ENCODE data around the gene VWA3B. TPM values are rescaled to one million over a fixed set of nuclear protein-coding genes. Genes with fewer than 3 reads are reported as not detected.

VWA3B gene
- polyA plus RNA-seq, 2 of the 4 experiments (the other 2 are of a cell fraction): not detected

GRCh38 chr2:98269830-98270229 is 182.9 kb downstream of the VWA3B start:
- ATAC-seq (no peak), FAIRE-seq (no peak), DNase-seq (ENCODE audit: low read depth in 1 of 2, low spot score in 1 of 2) (no peak)
- CTCF ChIA-PET: interaction anchor here (0.7 to 4.0 kb wide), 18 partner anchors 8 to 572 kb away, joined by 3 to 21 read pairs (median 4); no protein-coding TSS in a partner anchor
- POLR2A ChIA-PET: no interaction called here
- WGBS (ENCODE audit: missing lambda C conversion rate): 35% methylated on average over 2 of the region's 2 CpGs
- H3K9me3 ChIP-seq: no peaks in the 10 kb centered on the region
- no peak overlapping the region for H3K4me2 ChIP-seq
- H3K4me3 ChIP-seq: no peak overlapping the region
- H3K27ac ChIP-seq: no peak overlapping the region; a peak in 1 of 6 replicates
- H3K4me1 ChIP-seq: no peaks in the 10 kb centered on the region
- TF ChIP-seq CBX2 (IDR thresholded peaks at IDR 0.05; ENCODE audit: borderline replicate concordance, low read depth): no peak
- TF ChIP-seq HES2 (IDR thresholded peaks at IDR 0.05): no peak
- TF ChIP-seq MAZ (IDR thresholded peaks at IDR 0.05; ENCODE audit: borderline replicate concordance, low read depth, low read length): no peak
- TF ChIP-seq SREBF2 (IDR thresholded peaks at IDR 0.05): no peak

- ChIA-PET CTCF (interaction anchor here (2.3 kb wide), 1 partner anchor 8 kb away, joined by 14 read pairs; no protein-coding TSS in a partner anchor), POLR2A (no interaction called here)
- Histone ChIP-seq H3K4me3 (no peak overlapping the region), H3K27ac (no peak overlapping the region), H3K9me3 (no peaks in the 10 kb centered on the region), H3K4me2 (no peak overlapping the region), H3K4me1 (peaks cover 10% of the 10 kb centered on the region; the same call in 2 of the 3 replicates)
- ATAC-seq: no peak
- TF ChIP-seq TFCP2L1 (CRISPR knock-in tag; IDR thresholded peaks at IDR 0.05) (no peak), ZSCAN20 (CRISPR knock-in tag; IDR thresholded peaks at IDR 0.05) (no peak), RAD21 (conservative IDR thresholded peaks at IDR 0.05 in 1 of 2, IDR thresholded peaks at IDR 0.05 in 1 of 2) (no peak), RCOR1 (IDR thresholded peaks at IDR 0.05; ENCODE audit: low read depth, low read length) (no peak), KDM5A (IDR thresholded peaks at IDR 0.05) (no peak)
- DNase-seq (ENCODE audit: low read depth in 1 of 2, low spot score in 1 of 2): no peak
- WGBS (ENCODE audit: missing lambda C conversion rate): 36% methylated on average over 9 of the region's 9 CpGs
- no peak for FAIRE-seq
These were observed 190.3 kb downstream of the VWA3B start for GRCh38 chr2:98277162-98277859.

DNA sequence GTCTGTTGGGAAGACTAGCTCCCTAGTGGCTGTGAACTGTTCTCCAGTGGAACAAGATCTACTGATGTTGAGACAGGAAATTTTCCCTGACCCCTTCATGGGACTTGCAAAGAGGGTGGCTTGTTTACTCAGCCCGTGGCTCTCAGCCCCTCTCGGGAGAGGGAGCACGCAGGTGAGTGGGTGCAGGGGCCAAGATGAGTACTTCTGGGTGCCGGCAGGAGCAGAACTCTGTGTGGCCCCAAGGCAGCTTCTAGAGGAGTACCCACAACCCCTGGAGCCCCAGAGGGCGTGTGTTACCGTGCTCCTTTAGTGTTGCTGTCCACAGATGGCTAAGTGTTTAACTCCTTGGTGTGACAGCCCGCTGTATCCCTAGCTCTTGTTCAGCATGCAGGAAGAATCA is 191.1 kb downstream of the VWA3B start:
- TF ChIP-seq JUNB (IDR thresholded peaks at IDR 0.05): no peak
- no peak for TF ChIP-seq NR3C1 (IDR thresholded peaks at IDR 0.05)
- TF ChIP-seq RAD21 (conservative IDR thresholded peaks at IDR 0.05 in 1 of 2, IDR thresholded peaks at IDR 0.05 in 1 of 2): no peak
- no peak for TF ChIP-seq RCOR1 (IDR thresholded peaks at IDR 0.05; ENCODE audit: low read depth, low read length)
- no peak for TF ChIP-seq TP53 (CRISPR knock-in tag; IDR thresholded peaks at IDR 0.05)
- no peak for TF ChIP-seq CHD2 (IDR thresholded peaks at IDR 0.05; ENCODE audit: low read length, partially characterized antibody)
- TF ChIP-seq ELK1 (IDR thresholded peaks at IDR 0.05; ENCODE audit: low read depth, low read length): no peak
- no peak for TF ChIP-seq POLR2AphosphoS2 (conservative IDR thresholded peaks at IDR 0.05; ENCODE audit: low read length)
- TF ChIP-seq ATOH8 (CRISPR knock-in tag; IDR thresholded peaks at IDR 0.05; ENCODE audit: low read depth): no peak
- TF ChIP-seq EHMT2 (IDR thresholded peaks at IDR 0.05; ENCODE audit: low read depth): no peak
- no peak for TF ChIP-seq HEYL (CRISPR knock-in tag; IDR thresholded peaks at IDR 0.05)
- no peak for TF ChIP-seq FOSB (CRISPR knock-in tag; IDR thresholded peaks at IDR 0.05)
- TF ChIP-seq BCL3 (IDR thresholded peaks at IDR 0.05): no peak
- TF ChIP-seq CHD4 (IDR thresholded peaks at IDR 0.05; ENCODE audit: borderline replicate concordance): no peak
- TF ChIP-seq RNF2 (IDR thresholded peaks at IDR 0.05; ENCODE audit: borderline replicate concordance, low read depth): no peak
- no peak for TF ChIP-seq HOXB5 (CRISPR knock-in tag; IDR thresholded peaks at IDR 0.05)
- Histone ChIP-seq H3K27ac (no peak overlapping the region), H3K4me2 (no peak overlapping the region), H3K9me3 (no peaks in the 10 kb centered on the region), H3K4me1 (peaks cover 10% of the 10 kb centered on the region; the same call in 2 of the 3 replicates), H3K4me3 (no peak overlapping the region)
- DNase-seq (ENCODE audit: low read depth in 1 of 2, low spot score in 1 of 2) (no peak), FAIRE-seq (no peak), ATAC-seq (no peak)
- ChIA-PET POLR2A (no interaction called here), CTCF (interaction anchor here (2.3 kb wide), 1 partner anchor 9 kb away, joined by 14 read pairs; no protein-coding TSS in a partner anchor)
- 58% methylated on average over 7 of the region's 7 CpGs for WGBS (ENCODE audit: missing lambda C conversion rate)
